Caco-2 (cell line): ENCODE data around the gene GRIA3. TPM values are rescaled to one million over a fixed set of nuclear protein-coding genes. Genes with fewer than 3 reads are reported as not detected.

Experiments
- BruUV-seq: library from RNA; stranded (reverse); fragments of 400-500 nt; replicated peaks from 2 replicates; lab custom pipeline; 2021; lab: Mats Ljungman, UMichigan
- CTCF ChIA-PET: fragments of 300-600 bp; sonication (Branson Sonifier 250); formaldehyde crosslinking; loops from one replicate; lab custom pipeline; 2022; ENCODE audit warnings: antibody characterized with exemption; lab: Charles Lee
- POLR2A ChIA-PET: fragments of 300-600 bp; sonication (Branson Sonifier 250); formaldehyde crosslinking; loops from one replicate; lab custom pipeline; 2022; ENCODE audit warnings: antibody characterized with exemption; lab: Charles Lee
- DNase-seq, 2 experiments: peaks; one replicate each; pipeline versions ENCODE4 v3.0.0 to v3.0.0-alpha.2; 2020 to 2022
- H3K27me3 ChIP-seq: replicated peaks from 2 replicates; pipeline ENCODE4 v1.6.0; 2011; ENCODE audit warnings: low read length; ENCODE audit not compliant: control insufficient read depth, insufficient read depth
- H3K36me3 ChIP-seq: 2 replicates; pipeline ENCODE4 v1.5.1; 2011; ENCODE audit warnings: low read length; ENCODE audit not compliant: control insufficient read depth, insufficient read depth
- H3K4me1 ChIP-seq: fragments of 250-450 bp; sonication (Bioruptor Pico); 2 replicates; pipeline ENCODE4 v1.5.1; 2020; ENCODE audit warnings: mild to moderate bottlenecking
- H3K4me3 ChIP-seq: 2 replicates; pipeline ENCODE4 v1.5.1; 2011; ENCODE audit warnings: low read depth, mild to moderate bottlenecking, control low read depth, low read length
- H3K9me3 ChIP-seq: fragments of 250-450 bp; sonication (Bioruptor Pico); 2 replicates; pipeline ENCODE4 v1.5.1; 2020; ENCODE audit warnings: mild to moderate bottlenecking, moderate library complexity
- H3K27ac Mint-ChIP-seq: one replicate; pipeline ENCODE4 v1.8.0; 2022; ENCODE audit warnings: mixed read lengths; ENCODE audit not compliant: unreplicated experiment
- H3K27me3 Mint-ChIP-seq: one replicate; pipeline ENCODE4 v1.8.0; 2022; ENCODE audit warnings: mixed read lengths; ENCODE audit not compliant: insufficient read depth, unreplicated experiment
- H3K36me3 Mint-ChIP-seq: one replicate; pipeline ENCODE4 v1.8.0; 2022; ENCODE audit warnings: mild to moderate bottlenecking, mixed read lengths; ENCODE audit not compliant: insufficient read depth, unreplicated experiment
- H3K4me1 Mint-ChIP-seq: one replicate; pipeline ENCODE4 v1.8.0; 2022; ENCODE audit warnings: low read depth, mixed read lengths; ENCODE audit not compliant: unreplicated experiment
- H3K4me3 Mint-ChIP-seq: one replicate; pipeline ENCODE4 v1.8.0; 2022; ENCODE audit warnings: mild to moderate bottlenecking, moderate library complexity, mixed read lengths; ENCODE audit not compliant: unreplicated experiment
- H3K9me3 Mint-ChIP-seq: one replicate; pipeline ENCODE4 v1.8.0; 2022; ENCODE audit warnings: mixed read lengths; ENCODE audit not compliant: unreplicated experiment
- CTCF ChIP-seq, 2 experiments: fragments of 200-600 bp in 1 of 2; IDR thresholded peaks; 1 replicate in 1 of 2; 2 replicates in 1 of 2; pipeline versions ENCODE4 v1.5.1 to v1.8.0; 2011 to 2022; ENCODE audit warnings: antibody characterized with exemption in 1 of 2, control low read depth in 1 of 2, inconsistent platforms in 1 of 2, low read depth in 1 of 2, low read length in 1 of 2, mild to moderate bottlenecking in 1 of 2, moderate library complexity in 1 of 2; ENCODE audit not compliant: insufficient read depth in 1 of 2, severe bottlenecking in 1 of 2, unreplicated experiment in 1 of 2
- intact Hi-C: fragments of 100-400 bp; cut with micrococcal nuclease; formaldehyde crosslinking; loops from one replicate; pipeline ENCODE4 v1.10.0; 2022; ENCODE audit not compliant: unreplicated experiment
- total RNA-seq: library from RNA; stranded (reverse); gene quantifications from 2 replicates; pipeline ENCODE4 v1.2.3, GENCODE V29; 2022

GRIA3 gene
- total RNA-seq, 1 experiment from 2014 or later, result not detected

DNA sequence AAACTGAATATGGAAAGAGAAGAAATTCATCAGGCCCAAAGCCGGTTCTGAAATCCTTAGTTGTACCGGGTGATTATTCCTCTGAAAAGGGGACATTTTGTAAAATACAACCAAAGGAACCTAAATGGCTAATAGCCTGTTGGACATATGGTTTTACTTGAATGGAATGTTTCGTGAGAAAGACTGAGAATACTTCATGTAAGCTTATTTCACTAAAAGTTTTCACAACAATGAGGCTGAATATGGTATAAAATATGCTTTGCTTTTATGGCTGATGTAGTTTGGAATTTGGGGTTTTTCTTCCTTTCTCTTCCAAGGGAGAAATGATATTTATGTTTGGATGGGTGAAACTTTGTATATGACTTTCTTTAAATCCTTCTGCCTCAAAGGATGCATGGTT, 2.7 kb downstream of the GRIA3 start:
- H3K27ac Mint-ChIP-seq, result no peak overlapping the region
- ChIA-PET POLR2A (no interaction called here), CTCF (no interaction called here)

DNA sequence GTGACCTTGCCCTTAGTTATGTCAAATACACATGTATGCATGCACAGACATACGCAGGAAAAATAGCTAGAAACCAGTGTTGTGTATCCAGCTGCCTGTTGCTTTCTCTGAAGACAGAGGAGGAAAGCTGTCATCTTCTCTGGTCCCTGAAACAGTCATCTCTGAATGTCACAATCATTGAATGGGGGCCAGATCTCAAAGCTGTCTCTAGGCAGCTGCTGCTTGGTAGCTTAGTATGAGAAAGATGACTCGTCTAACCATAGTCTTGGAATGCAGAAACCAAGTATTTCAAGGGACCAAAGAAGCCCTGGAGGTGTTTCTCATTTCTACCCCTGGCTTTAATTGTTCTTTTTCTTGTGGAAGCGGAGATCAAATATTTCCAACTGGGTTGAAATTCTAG, 4.0 kb downstream of the GRIA3 start:
- Histone ChIP-seq H3K27me3 (no peaks in the 10 kb centered on the region), H3K36me3 (no peaks in the 10 kb centered on the region), H3K4me1 (no peaks in the 10 kb centered on the region), H3K4me3 (no peak overlapping the region), H3K9me3 (no peaks in the 10 kb centered on the region)
- BruUV-seq, result no TSS peak
- Mint-ChIP-seq H3K27ac (no peak overlapping the region), H3K36me3 (no peaks in the 10 kb centered on the region), H3K9me3 (no peaks in the 10 kb centered on the region), H3K4me1 (no peaks in the 10 kb centered on the region), H3K4me3 (no peak overlapping the region), H3K27me3 (peaks cover 5% of the 10 kb centered on the region)
- intact Hi-C loops, result no loop called here
- ChIA-PET CTCF (no interaction called here), POLR2A (no interaction called here)
- DNase-seq, result no peak
- TF ChIP-seq CTCF (IDR thresholded peaks at IDR 0.05; ENCODE audit: insufficient read depth in 1 of 2, low read depth in 1 of 2, low read length in 1 of 2, severe bottlenecking in 1 of 2, unreplicated experiment in 1 of 2), result no peak

More for the DNA sequence above, 2.7 kb downstream of the GRIA3 start:
- H3K4me1 ChIP-seq, result no peaks in the 10 kb centered on the region
- no peaks in the 10 kb centered on the region for H3K27me3 ChIP-seq
- no peaks in the 10 kb centered on the region for H3K9me3 ChIP-seq
- no peak for DNase-seq
- Mint-ChIP-seq H3K4me3 (no peak overlapping the region), H3K4me1 (no peaks in the 10 kb centered on the region), H3K9me3 (no peaks in the 10 kb centered on the region), H3K27me3 (peaks cover 7% of the 10 kb centered on the region), H3K36me3 (no peaks in the 10 kb centered on the region)
- no peak overlapping the region for H3K4me3 ChIP-seq
- no TSS peak for BruUV-seq
- intact Hi-C loops, result no loop called here
- no peak for TF ChIP-seq CTCF (IDR thresholded peaks at IDR 0.05; ENCODE audit: insufficient read depth in 1 of 2, low read depth in 1 of 2, low read length in 1 of 2, severe bottlenecking in 1 of 2, unreplicated experiment in 1 of 2)
- H3K36me3 ChIP-seq, result no peaks in the 10 kb centered on the region

DNA sequence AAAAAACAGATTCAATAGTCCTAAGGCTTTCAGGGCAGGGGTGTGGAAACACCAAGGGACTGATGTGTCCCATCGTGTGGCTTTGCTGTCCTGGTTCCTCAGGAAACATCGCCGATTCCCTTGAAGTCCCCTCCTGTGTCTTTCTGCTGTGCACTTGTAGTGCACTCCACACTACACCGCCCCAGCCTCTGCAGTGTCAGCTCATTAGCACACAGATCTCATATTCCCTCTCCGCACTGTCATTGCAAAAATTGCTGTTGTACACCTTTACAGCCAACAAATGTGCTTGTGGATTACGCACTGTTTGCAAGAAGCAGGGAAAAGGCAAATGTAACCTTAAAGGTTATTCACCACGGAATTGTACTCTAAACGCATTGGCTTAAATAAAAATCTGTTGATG, 5.3 kb downstream of the GRIA3 start:
- ChIA-PET POLR2A (interaction anchor here (0.5 kb wide), 1 partner anchor 670 kb away, joined by 5 read pairs; no protein-coding TSS in a partner anchor), CTCF (no interaction called here)
- Mint-ChIP-seq H3K4me3 (no peak overlapping the region), H3K36me3 (no peaks in the 10 kb centered on the region), H3K27me3 (peaks cover 2% of the 10 kb centered on the region), H3K4me1 (no peaks in the 10 kb centered on the region), H3K27ac (no peak overlapping the region), H3K9me3 (no peaks in the 10 kb centered on the region)
- no peaks in the 10 kb centered on the region for H3K9me3 ChIP-seq
- intact Hi-C loops, result no loop called here
- H3K4me3 ChIP-seq, result no peak overlapping the region
- no peak for TF ChIP-seq CTCF (IDR thresholded peaks at IDR 0.05; ENCODE audit: insufficient read depth in 1 of 2, low read depth in 1 of 2, low read length in 1 of 2, severe bottlenecking in 1 of 2, unreplicated experiment in 1 of 2)
- H3K36me3 ChIP-seq, result no peaks in the 10 kb centered on the region
- no peak for DNase-seq
- H3K4me1 ChIP-seq, result no peaks in the 10 kb centered on the region
- H3K27me3 ChIP-seq, result no peaks in the 10 kb centered on the region
- no TSS peak for BruUV-seq
